ENCODE measurements around the gene MCL1. TPM values are rescaled to one million over a fixed set of nuclear protein-coding genes. Genes with fewer than 3 reads are reported as not detected.

The MCL1 gene
- total and polyA plus RNA-seq, 8 donors: 69.2 to 163 (median 96.7) TPM

DNA sequence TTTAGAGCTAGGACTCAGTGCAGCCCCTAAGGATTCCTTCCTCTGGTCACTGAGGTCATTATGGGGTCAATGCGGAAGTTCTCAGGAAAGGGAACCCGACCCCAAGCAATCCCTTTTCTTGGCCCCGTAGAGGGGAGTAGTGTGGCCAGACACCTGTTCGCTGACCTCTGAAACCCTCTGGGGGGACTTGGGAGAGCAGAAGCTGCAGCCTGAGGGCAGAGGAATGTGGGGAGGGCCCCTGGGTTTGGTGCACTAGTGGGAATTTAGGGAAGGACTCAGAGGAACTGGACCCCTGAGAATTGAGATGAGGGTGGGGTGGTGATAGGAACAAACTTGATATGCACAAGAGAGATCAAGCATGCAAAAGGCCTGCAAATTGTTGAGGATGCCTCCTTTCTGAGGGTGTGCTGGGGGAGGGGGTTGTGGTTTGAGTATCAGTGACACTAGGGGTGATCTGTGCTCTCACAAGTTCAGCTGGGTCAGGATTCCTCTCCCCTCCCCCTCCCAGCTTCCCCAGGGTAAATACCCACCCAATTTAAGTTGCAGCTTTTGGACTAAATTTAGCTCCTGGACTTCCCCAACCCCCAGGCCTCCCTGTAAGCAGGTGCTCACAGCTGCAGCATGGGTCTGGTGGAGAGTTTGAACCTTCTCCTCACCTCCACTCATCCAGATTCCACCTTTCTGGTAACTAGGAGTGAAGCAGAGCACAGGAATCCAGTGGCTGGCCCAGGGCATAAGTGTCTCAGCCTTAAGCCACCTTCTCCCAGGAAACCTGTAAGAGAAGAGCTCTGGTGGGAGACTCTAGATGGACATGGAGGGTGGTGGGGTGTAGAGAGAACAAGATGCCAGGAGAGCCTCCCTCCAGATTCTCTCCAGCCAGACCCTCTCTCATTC is 16.7 kb downstream of the MCL1 start:
- H3K4me3 ChIP-seq: peak overlapping the region in 2 of 4 donors; percentile 36 to 51
- ATAC-seq (peak in 1 of 4 donors; percentile 0), DNase-seq (peak in 1 of 6 donors; percentile 66), FAIRE-seq (no peak)
- H3K27ac ChIP-seq: peak overlapping the region; percentile 96 to 100 (median 99)
- no peaks in the 10 kb centered on the region for H3K9me3 ChIP-seq
- H3K36me3 ChIP-seq: no peaks in the 10 kb centered on the region
- H3K4me1 ChIP-seq: peaks cover 59 to 67% (median 63%) of the 10 kb centered on the region in 3 donors
- 14% methylated on average over 4 of the region's 4 CpGs for WGBS, 2 donors
- H3K27me3 ChIP-seq: no peaks in the 10 kb centered on the region
- TF ChIP-seq, protein P1, sequence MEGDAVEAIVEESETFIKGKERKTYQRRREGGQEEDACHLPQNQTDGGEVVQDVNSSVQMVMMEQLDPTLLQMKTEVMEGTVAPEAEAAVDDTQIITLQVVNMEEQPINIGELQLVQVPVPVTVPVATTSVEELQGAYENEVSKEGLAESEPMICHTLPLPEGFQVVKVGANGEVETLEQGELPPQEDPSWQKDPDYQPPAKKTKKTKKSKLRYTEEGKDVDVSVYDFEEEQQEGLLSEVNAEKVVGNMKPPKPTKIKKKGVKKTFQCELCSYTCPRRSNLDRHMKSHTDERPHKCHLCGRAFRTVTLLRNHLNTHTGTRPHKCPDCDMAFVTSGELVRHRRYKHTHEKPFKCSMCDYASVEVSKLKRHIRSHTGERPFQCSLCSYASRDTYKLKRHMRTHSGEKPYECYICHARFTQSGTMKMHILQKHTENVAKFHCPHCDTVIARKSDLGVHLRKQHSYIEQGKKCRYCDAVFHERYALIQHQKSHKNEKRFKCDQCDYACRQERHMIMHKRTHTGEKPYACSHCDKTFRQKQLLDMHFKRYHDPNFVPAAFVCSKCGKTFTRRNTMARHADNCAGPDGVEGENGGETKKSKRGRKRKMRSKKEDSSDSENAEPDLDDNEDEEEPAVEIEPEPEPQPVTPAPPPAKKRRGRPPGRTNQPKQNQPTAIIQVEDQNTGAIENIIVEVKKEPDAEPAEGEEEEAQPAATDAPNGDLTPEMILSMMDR (IDR thresholded peaks at IDR 0.05): no peak
- intact Hi-C loops (cut with DNase I): loop anchor here in 1 of 3 donors (5.0 kb wide), 1 partner anchor 60 kb away; no protein-coding TSS in a partner anchor

DNA sequence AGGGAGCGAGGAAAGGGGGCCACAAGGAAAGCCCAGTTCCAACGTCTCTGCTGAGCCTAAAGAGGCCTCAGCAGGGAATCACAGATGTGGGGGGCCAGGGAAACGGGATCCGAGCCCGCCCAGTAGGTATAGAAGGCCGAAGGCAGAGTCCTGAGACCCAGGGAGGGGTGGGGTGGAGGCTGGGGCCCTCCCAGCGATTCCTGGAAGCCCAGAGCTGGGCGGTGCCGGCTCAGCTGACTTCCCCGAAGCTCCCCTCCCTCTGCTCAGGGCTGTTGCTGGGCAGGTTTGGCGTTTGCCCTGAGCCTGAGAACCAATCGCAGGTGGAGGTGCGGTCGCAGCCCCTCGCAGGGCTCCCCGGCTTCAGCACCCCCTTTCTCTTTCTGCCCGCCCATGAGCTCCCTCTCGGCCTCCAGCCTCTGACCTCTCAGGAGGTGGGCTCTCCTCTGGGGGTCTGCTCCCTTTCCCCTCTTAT is 17.4 kb downstream of the MCL1 start:
- ATAC-seq (peak; percentile 76 to 87 (median 79)), DNase-seq (peak; percentile 93 to 97 (median 96)), FAIRE-seq (no peak)
- Histone ChIP-seq H3K4me1 (peaks cover 55 to 61% (median 59%) of the 10 kb centered on the region in 3 donors), H3K36me3 (no peaks in the 10 kb centered on the region), H3K9me3 (no peaks in the 10 kb centered on the region), H3K27ac (peak overlapping the region; percentile 96 to 100 (median 99)), H3K4me3 (peak overlapping the region; percentile 14 to 51 (median 30)), H3K27me3 (no peaks in the 10 kb centered on the region)
- TF ChIP-seq, protein P1 (IDR thresholded peaks at IDR 0.05): no peak
- intact Hi-C loops (cut with DNase I): loop anchor here in 1 of 3 donors (5.0 kb wide), 1 partner anchor 60 kb away; no protein-coding TSS in a partner anchor
- 0 to 1% methylated on average over 11 to 18 of the region's 18 CpGs for WGBS, 2 donors

DNA sequence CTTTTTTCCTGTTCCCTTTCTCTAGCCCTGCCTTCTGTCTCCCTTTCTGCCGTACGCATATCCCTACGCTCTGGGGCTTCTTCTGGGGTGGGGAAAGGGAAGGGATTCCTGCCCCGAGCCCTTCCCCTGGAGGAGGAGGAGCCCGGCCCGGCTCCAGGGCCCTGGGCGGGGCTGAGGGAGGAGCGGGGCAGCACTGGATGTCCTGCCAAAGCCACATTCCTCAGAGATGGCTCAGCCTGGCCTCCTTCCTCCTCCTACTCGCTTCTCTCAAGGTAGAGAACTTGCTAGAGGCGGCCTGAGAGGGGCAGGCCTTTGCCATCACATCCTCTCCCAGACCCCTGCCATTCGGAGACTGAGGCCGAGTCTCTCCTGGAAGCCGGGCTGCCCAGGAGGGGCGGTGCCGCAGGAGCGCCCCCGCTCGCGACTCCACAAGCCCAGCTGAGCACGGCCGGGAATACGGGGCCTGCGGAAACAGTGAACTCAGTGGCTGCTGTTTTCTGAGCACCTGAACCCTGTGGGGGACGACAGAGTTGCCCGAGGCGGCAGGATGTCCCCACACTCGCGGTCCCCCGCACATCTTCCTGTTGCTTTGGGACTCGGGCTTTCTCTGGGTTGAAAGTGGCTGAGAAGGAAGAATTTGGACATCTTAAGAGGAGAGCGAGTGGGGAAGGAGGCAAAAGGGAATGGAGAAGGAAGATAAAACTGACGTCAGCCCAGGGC is 18.0 kb downstream of the MCL1 start:
- Histone ChIP-seq H3K27me3 (no peaks in the 10 kb centered on the region), H3K36me3 (no peaks in the 10 kb centered on the region), H3K4me1 (peaks cover 49 to 55% (median 53%) of the 10 kb centered on the region in 3 donors), H3K27ac (peak overlapping the region; percentile 96 to 100 (median 99)), H3K9me3 (no peaks in the 10 kb centered on the region), H3K4me3 (peak overlapping the region; percentile 14 to 51 (median 30))
- peak; percentile 92 to 97 (median 96) for DNase-seq
- TF ChIP-seq, protein P1 (IDR thresholded peaks at IDR 0.05): peak in 1 of 4 donors; percentile 11
- peak; percentile 78 for FAIRE-seq
- intact Hi-C loops (cut with DNase I): loop anchor here in 1 of 3 donors (5.0 kb wide), 1 partner anchor 61 kb away; no protein-coding TSS in a partner anchor
- 0 to 1% methylated on average over 31 to 32 of the region's 32 CpGs for WGBS, 2 donors
- peak; percentile 81 to 86 (median 84) for ATAC-seq

DNA sequence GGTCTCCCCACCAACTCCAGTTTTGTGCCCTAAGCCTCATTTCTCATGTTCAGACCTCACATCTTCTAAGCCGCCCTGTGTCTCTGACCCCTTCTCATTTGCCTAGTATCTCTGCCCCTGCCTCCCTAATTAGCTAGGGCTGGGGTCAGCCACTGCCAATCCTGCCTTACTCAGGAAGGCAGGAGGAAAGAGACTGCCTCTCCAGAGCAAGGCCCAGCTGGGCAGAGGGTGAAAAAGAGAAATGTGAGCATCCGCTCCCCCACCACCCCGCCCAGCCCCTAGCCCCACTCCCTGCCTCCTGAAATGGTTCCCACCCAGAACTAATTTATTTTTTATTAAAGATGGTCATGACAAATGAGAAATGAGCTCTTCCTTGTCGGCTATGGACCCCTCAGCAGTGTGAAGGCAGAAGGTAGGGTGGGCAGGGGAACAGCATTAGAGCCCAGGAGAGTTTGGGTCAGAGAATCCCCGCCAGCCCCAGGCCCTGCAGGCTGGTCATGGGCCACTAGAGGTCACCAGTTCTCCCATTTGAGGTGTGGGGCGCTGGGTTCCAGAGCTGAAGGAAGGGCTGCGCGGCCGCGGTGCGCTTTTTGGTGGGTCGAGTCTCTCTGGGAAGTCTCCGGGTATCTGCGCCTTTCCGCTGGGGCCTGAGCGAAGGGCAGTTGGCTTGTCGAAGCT is 18.7 kb downstream of the MCL1 start:
- Histone ChIP-seq H3K36me3 (no peaks in the 10 kb centered on the region), H3K27me3 (no peaks in the 10 kb centered on the region), H3K4me3 (peak overlapping the region; percentile 8 to 51 (median 25)), H3K4me1 (peaks cover 42 to 48% (median 46%) of the 10 kb centered on the region in 3 donors), H3K27ac (peak overlapping the region; percentile 96 to 100 (median 99)), H3K9me3 (no peaks in the 10 kb centered on the region)
- no peak for FAIRE-seq
- DNase-seq: peak; percentile 86 to 93 (median 91)
- peak; percentile 60 to 75 (median 70) for ATAC-seq
- intact Hi-C loops (cut with DNase I): loop anchor here in 1 of 3 donors (5.0 kb wide), 1 partner anchor 62 kb away; no protein-coding TSS in a partner anchor
- TF ChIP-seq, protein P1 (IDR thresholded peaks at IDR 0.05): peak; percentile 72 to 92 (median 79)
- 14% methylated on average over 17 of the region's 17 CpGs for WGBS, 2 donors

All from pancreas (tissue), 10 donors.